ENCODE data around the gene IL26.

IL26 gene

GRCh38 chr12:68156636-68157035 lies 69.0 kb downstream of the IL26 start:
- DNase-seq (ENCODE audit: low spot score): no peak

GRCh38 chr12:68154779-68155178 lies 70.8 kb downstream of the IL26 start:
- DNase-seq (ENCODE audit: low spot score): no peak
